Measurements from ENCODE around the gene MUC3A.

Gene MUC3A

GRCh38 chr7:100947792-100948191 lies 1.5 kb upstream of the MUC3A start:
- TF ChIP-seq CTCF (IDR thresholded peaks at IDR 0.05; ENCODE audit: low read depth, low read length) (no peak), EZH2phosphoT487 (IDR thresholded peaks at IDR 0.05; ENCODE audit: low read depth) (no peak)
- no peak overlapping the region for H3K4me3 ChIP-seq (ENCODE audit: low read length)
- no peaks in the 10 kb centered on the region for H3K4me1 ChIP-seq (ENCODE audit: low read length)
- no peak overlapping the region for H3K4me2 ChIP-seq (ENCODE audit: low read length)
- no peaks in the 10 kb centered on the region for H3K9me3 ChIP-seq (ENCODE audit: insufficient read depth, low read length)
- no peaks in the 10 kb centered on the region for H3K36me3 ChIP-seq (replicated peaks; ENCODE audit: low read depth, low read length)
- H3K27me3 ChIP-seq (ENCODE audit: low read depth, low read length) = peaks cover 15% of the 10 kb centered on the region; the same call in 1 of the 2 replicates
- H2AFZ ChIP-seq (ENCODE audit: low read depth, low read length) = no peak overlapping the region
- H3K79me2 ChIP-seq (ENCODE audit: low read length) = no peaks in the 10 kb centered on the region
- H3K9ac ChIP-seq (ENCODE audit: low read length) = no peak overlapping the region
- no peak overlapping the region for H3K27ac ChIP-seq (ENCODE audit: low read length)
- no peaks in the 10 kb centered on the region for H4K20me1 ChIP-seq (ENCODE audit: insufficient read depth, low read length)

- Histone ChIP-seq H3K9me3 (ENCODE audit: insufficient read depth, low read length) (no peaks in the 10 kb centered on the region), H3K27ac (ENCODE audit: low read length) (no peak overlapping the region), H3K4me2 (ENCODE audit: low read length) (no peak overlapping the region), H3K4me3 (ENCODE audit: low read length) (no peak overlapping the region), H3K4me1 (ENCODE audit: low read length) (no peaks in the 10 kb centered on the region), H4K20me1 (ENCODE audit: insufficient read depth, low read length) (no peaks in the 10 kb centered on the region), H3K27me3 (ENCODE audit: low read depth, low read length) (peaks cover 24% of the 10 kb centered on the region; the same call in 1 of the 2 replicates), H3K36me3 (replicated peaks; ENCODE audit: low read depth, low read length) (no peaks in the 10 kb centered on the region), H3K9ac (ENCODE audit: low read length) (no peak overlapping the region), H2AFZ (ENCODE audit: low read depth, low read length) (no peak overlapping the region), H3K79me2 (ENCODE audit: low read length) (no peaks in the 10 kb centered on the region)
- TF ChIP-seq CTCF (IDR thresholded peaks at IDR 0.05; ENCODE audit: low read depth, low read length) = no peak
- no peak for TF ChIP-seq EZH2phosphoT487 (IDR thresholded peaks at IDR 0.05; ENCODE audit: low read depth)
Measured at GRCh38 chr7:100949933-100950443, 654 bp downstream of the MUC3A start.

GRCh38 chr7:100951172-100951571 lies 1.8 kb downstream of the MUC3A start:
- Histone ChIP-seq H4K20me1 (ENCODE audit: insufficient read depth, low read length) (no peaks in the 10 kb centered on the region), H3K36me3 (replicated peaks; ENCODE audit: low read depth, low read length) (no peaks in the 10 kb centered on the region), H3K9me3 (ENCODE audit: insufficient read depth, low read length) (no peaks in the 10 kb centered on the region), H3K27me3 (ENCODE audit: low read depth, low read length) (peaks cover 24% of the 10 kb centered on the region; the same call in 1 of the 2 replicates), H2AFZ (ENCODE audit: low read depth, low read length) (no peak overlapping the region), H3K27ac (ENCODE audit: low read length) (no peak overlapping the region), H3K4me2 (ENCODE audit: low read length) (no peak overlapping the region), H3K4me3 (ENCODE audit: low read length) (no peak overlapping the region), H3K4me1 (ENCODE audit: low read length) (no peaks in the 10 kb centered on the region), H3K9ac (ENCODE audit: low read length) (no peak overlapping the region), H3K79me2 (ENCODE audit: low read length) (no peaks in the 10 kb centered on the region)
- TF ChIP-seq CTCF (IDR thresholded peaks at IDR 0.05; ENCODE audit: low read depth, low read length) (no peak), EZH2phosphoT487 (IDR thresholded peaks at IDR 0.05; ENCODE audit: low read depth) (no peak)

GRCh38 chr7:100951888-100952560 lies 2.7 kb downstream of the MUC3A start:
- Histone ChIP-seq H3K4me2 (ENCODE audit: low read length) (no peak overlapping the region), H3K27me3 (ENCODE audit: low read depth, low read length) (peaks cover 27% of the 10 kb centered on the region; the same call in 1 of the 2 replicates), H3K4me1 (ENCODE audit: low read length) (no peaks in the 10 kb centered on the region), H3K79me2 (ENCODE audit: low read length) (no peaks in the 10 kb centered on the region), H3K9me3 (ENCODE audit: insufficient read depth, low read length) (no peaks in the 10 kb centered on the region), H3K4me3 (ENCODE audit: low read length) (no peak overlapping the region), H2AFZ (ENCODE audit: low read depth, low read length) (no peak overlapping the region), H3K27ac (ENCODE audit: low read length) (no peak overlapping the region), H4K20me1 (ENCODE audit: insufficient read depth, low read length) (no peaks in the 10 kb centered on the region), H3K9ac (ENCODE audit: low read length) (no peak overlapping the region), H3K36me3 (replicated peaks; ENCODE audit: low read depth, low read length) (no peaks in the 10 kb centered on the region)
- TF ChIP-seq CTCF (IDR thresholded peaks at IDR 0.05; ENCODE audit: low read depth, low read length) (no peak), EZH2phosphoT487 (IDR thresholded peaks at IDR 0.05; ENCODE audit: low read depth) (no peak)
